H1 (cell line): Measurements from ENCODE around the gene GNAI2. TPM values are rescaled to one million over a fixed set of nuclear protein-coding genes. Genes with fewer than 3 reads are reported as not detected.

Source experiments
- ATF2 ChIP-seq: IDR thresholded peaks from 2 replicates; pipeline ENCODE4 v1.6.1; 2012; ENCODE audit warnings: low read length, inconsistent platforms
- polyA plus RNA-seq, 7 experiments: library from polyadenylated mRNA; depleted of rRNA in 3 of 7; stranded (reverse) in 5 of 7; unstranded in 2 of 7; fragments of >200 nt in 5 of 7; fragments of 200-250 nt in 2 of 7; gene quantifications; 1 replicate in 5 of 7; 2 replicates in 1 of 7; 4 replicates in 1 of 7; pipeline versions ENCODE4 v1.2.1 to v1.2.3, GENCODE V29; 2011 to 2013; ENCODE audit warnings: missing spikeins in 2 of 7, mixed read lengths in 2 of 7
- total RNA-seq: library from RNA; stranded (reverse); fragmentation: NEBNext Ultra II Directional; extraction: Animal tissue kit (Norgen Biotek cat#: 25700); gene quantifications from 2 replicates; pipeline ENCODE4 v1.2.1, GENCODE V29; 2021

GNAI2 gene
- total and polyA plus RNA-seq, 2 of the 8 experiments (the other 6 are each of a cell fraction or from before 2014, with no cell fraction given): 168 to 539 TPM

GRCh38 chr3:50203113-50203808 is 32.7 kb upstream of the GNAI2 start (continued):
- TF ChIP-seq ATF2: no peak
